ENCODE results near the gene OR4Q3.
"Not testable (repeated sequence)": the region's sequence is repeated elsewhere in the genome, so short reads cannot be mapped to it uniquely, and the experiment has no call there.

OR4Q3 gene

GRCh38 chr14:19743256-19743655 is at the start of gene OR4Q3:
Gene OR4Q3, plus strand, starts transcription at chr14:19743571.
- DNase-seq (ENCODE audit: low read depth) = no peak

- no peak for DNase-seq (ENCODE audit: low read depth)
These were observed 14.0 kb upstream of the OR4Q3 start for GRCh38 chr14:19729359-19729758.

GRCh38 chr14:19729763-19730162 is 13.6 kb upstream of the OR4Q3 start:
- no peak for DNase-seq (ENCODE audit: low read depth)

- not testable (repeated sequence) for DNase-seq (ENCODE audit: low read depth)
These were observed 9.5 kb upstream of the OR4Q3 start for GRCh38 chr14:19733893-19734292.

GRCh38 chr14:19752316-19752715 is 8.9 kb downstream of the OR4Q3 start:
- DNase-seq (ENCODE audit: low read depth) = not testable (repeated sequence)

GRCh38 chr14:19754172-19754571 is 10.8 kb downstream of the OR4Q3 start:
- DNase-seq (ENCODE audit: low read depth) = no peak

- not testable (repeated sequence) for DNase-seq (ENCODE audit: low read depth)
These were observed 28.1 kb downstream of the OR4Q3 start for GRCh38 chr14:19771491-19771890.

- DNase-seq (ENCODE audit: low read depth) = no peak
These were observed 28.6 kb downstream of the OR4Q3 start for GRCh38 chr14:19771895-19772430.

GRCh38 chr14:19772454-19772853 is 29.1 kb downstream of the OR4Q3 start:
- not testable (repeated sequence) for DNase-seq (ENCODE audit: low read depth)

- DNase-seq (ENCODE audit: low read depth) = not testable (repeated sequence)
These were observed 29.8 kb downstream of the OR4Q3 start, which contains the start of gene OR4M1 for GRCh38 chr14:19773204-19773603. Gene OR4M1, plus strand, starts transcription at chr14:19773504. Its CDS starts 6,819 bp downstream, at chr14:19780323.

- no peak for DNase-seq (ENCODE audit: low read depth)
These were observed 32.2 kb downstream of the OR4Q3 start for GRCh38 chr14:19775587-19775986.

- DNase-seq (ENCODE audit: low read depth) = not testable (repeated sequence)
These were observed 42.5 kb downstream of the OR4Q3 start for GRCh38 chr14:19785848-19786247.

- not testable (repeated sequence) for DNase-seq (ENCODE audit: low read depth)
These were observed 43.9 kb downstream of the OR4Q3 start for GRCh38 chr14:19787318-19787717.

GRCh38 chr14:19788150-19788549 is 44.8 kb downstream of the OR4Q3 start:
- DNase-seq (ENCODE audit: low read depth) = not testable (repeated sequence)

- DNase-seq (ENCODE audit: low read depth) = not testable (repeated sequence)
These were observed 53.2 kb downstream of the OR4Q3 start for GRCh38 chr14:19796520-19797108.

Data from CMK (cell line).